GM12864 (cell line): ENCODE measurements around the gene CYP8B1.

Experiments used
- DNase-seq: peaks from one replicate; pipeline ENCODE4 v3.0.0-alpha.2; 2011; ENCODE audit warnings: low read depth
- H3K4me3 ChIP-seq: 2 replicates; pipeline ENCODE4 v1.5.1; 2011; ENCODE audit warnings: mild to moderate bottlenecking, low read depth, low read length, control low read depth
- CTCF ChIP-seq: IDR thresholded peaks from 2 replicates; pipeline ENCODE4 v1.5.1; 2011; ENCODE audit warnings: low read depth, mild to moderate bottlenecking, moderate library complexity, low read length, control low read depth, inconsistent platforms; ENCODE audit errors: missing control alignments

Gene CYP8B1

GRCh38 chr3:42868841-42869240 lies 6.8 kb downstream of the CYP8B1 start:
- TF ChIP-seq CTCF = no peak

GRCh38 chr3:42867138-42867537 lies 8.5 kb downstream of the CYP8B1 start:
- no peak for DNase-seq
- H3K4me3 ChIP-seq = no peak overlapping the region
- no peak for TF ChIP-seq CTCF

More at GRCh38 chr3:42868841-42869240, 6.8 kb downstream of the CYP8B1 start:
- DNase-seq = no peak
- H3K4me3 ChIP-seq = no peak overlapping the region

GRCh38 chr3:42865256-42865655 lies 10.4 kb downstream of the CYP8B1 start:
- no peak overlapping the region for H3K4me3 ChIP-seq
- TF ChIP-seq CTCF = no peak
- DNase-seq = no peak

- no peak for TF ChIP-seq CTCF
- no peak for DNase-seq
- H3K4me3 ChIP-seq = no peak overlapping the region
Measured at GRCh38 chr3:42864321-42864950, 11.2 kb downstream of the CYP8B1 start.

- no peak for DNase-seq
- H3K4me3 ChIP-seq = no peak overlapping the region
- no peak for TF ChIP-seq CTCF
Measured at GRCh38 chr3:42856544-42856943, 19.1 kb downstream of the CYP8B1 start.

GRCh38 chr3:42855547-42856380 lies 19.9 kb downstream of the CYP8B1 start:
- DNase-seq = no peak
- TF ChIP-seq CTCF = no peak
- H3K4me3 ChIP-seq = no peak overlapping the region
